Gastrocnemius medialis (tissue), 4 donors: Measurements from ENCODE around the gene SYT13.

Experiments used
- POLR2A ChIP-seq, 2 donors: fragments of 450-650 bp; IDR thresholded peaks; one replicate each; pipeline ENCODE4 v1.6.1; 2017; ENCODE audit warnings: antibody characterized with exemption in 2 of 2, mild to moderate bottlenecking in 2 of 2, moderate library complexity in 2 of 2
- TF ChIP-seq, protein P1 (sequence below), 5 experiments: fragments of 450-650 bp in 3 of 5; fragments of 200-600 bp in 2 of 5; sonication (generic) in 2 of 5; IDR thresholded peaks in 4 of 5; conservative IDR thresholded peaks in 1 of 5; 1 replicate in 4 of 5; 2 replicates in 1 of 5; pipeline ENCODE4 v1.5.1; 2016 to 2019; ENCODE audit warnings: antibody characterized with exemption in 5 of 5, mild to moderate bottlenecking in 3 of 5, moderate library complexity in 3 of 5

DNA sequence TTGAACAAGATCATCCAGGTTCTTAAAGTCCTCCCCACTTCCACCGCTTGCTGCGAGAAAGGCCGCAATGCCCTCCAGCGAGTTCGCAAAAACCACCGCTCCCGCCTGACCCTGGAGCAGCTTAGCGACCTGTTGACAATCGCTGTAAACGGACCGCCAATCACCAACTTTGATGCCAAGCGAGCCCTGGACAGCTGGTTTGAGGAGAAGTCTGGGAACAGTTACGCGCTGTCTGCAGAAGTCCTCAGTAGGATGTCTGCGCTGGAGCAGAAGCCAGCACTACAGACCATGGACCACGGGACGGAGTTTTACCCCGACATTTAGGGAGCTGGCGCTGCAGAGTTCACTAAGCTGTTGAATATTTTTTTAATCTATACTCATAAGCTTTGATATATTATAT lies 58.3 kb downstream of the SYT13 start:
- TF ChIP-seq, protein P1, sequence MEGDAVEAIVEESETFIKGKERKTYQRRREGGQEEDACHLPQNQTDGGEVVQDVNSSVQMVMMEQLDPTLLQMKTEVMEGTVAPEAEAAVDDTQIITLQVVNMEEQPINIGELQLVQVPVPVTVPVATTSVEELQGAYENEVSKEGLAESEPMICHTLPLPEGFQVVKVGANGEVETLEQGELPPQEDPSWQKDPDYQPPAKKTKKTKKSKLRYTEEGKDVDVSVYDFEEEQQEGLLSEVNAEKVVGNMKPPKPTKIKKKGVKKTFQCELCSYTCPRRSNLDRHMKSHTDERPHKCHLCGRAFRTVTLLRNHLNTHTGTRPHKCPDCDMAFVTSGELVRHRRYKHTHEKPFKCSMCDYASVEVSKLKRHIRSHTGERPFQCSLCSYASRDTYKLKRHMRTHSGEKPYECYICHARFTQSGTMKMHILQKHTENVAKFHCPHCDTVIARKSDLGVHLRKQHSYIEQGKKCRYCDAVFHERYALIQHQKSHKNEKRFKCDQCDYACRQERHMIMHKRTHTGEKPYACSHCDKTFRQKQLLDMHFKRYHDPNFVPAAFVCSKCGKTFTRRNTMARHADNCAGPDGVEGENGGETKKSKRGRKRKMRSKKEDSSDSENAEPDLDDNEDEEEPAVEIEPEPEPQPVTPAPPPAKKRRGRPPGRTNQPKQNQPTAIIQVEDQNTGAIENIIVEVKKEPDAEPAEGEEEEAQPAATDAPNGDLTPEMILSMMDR (IDR thresholded peaks at IDR 0.05 in 4 of 5, conservative IDR thresholded peaks at IDR 0.05 in 1 of 5): no peak
- TF ChIP-seq POLR2A (IDR thresholded peaks at IDR 0.05): no peak
